ENCODE data around the gene SUSD1.

SUSD1 gene

GRCh38 chr9:112142420-112142819, 32.7 kb downstream of the SUSD1 start:
- ChIA-PET CTCF (interaction anchor here (0.6 to 0.7 kb wide), 2 partner anchors 46 to 207 kb away, joined by 3 read pairs; no protein-coding TSS in a partner anchor), POLR2A (no interaction called here)

GRCh38 chr9:112140936-112141335, 34.2 kb downstream of the SUSD1 start:
- POLR2A ChIA-PET: no interaction called here
- CTCF ChIA-PET: no interaction called here

More at GRCh38 chr9:112142420-112142819, 32.7 kb downstream of the SUSD1 start:
- Histone ChIP-seq H3K27ac (ENCODE audit: extremely low read depth, low read depth, low read length) (no peak overlapping the region), H3K4me1 (ENCODE audit: control insufficient read depth, insufficient read depth, low read length) (no peaks in the 10 kb centered on the region), H3K4me3 (ENCODE audit: low read depth, low read length) (no peak overlapping the region), H3K9me3 (ENCODE audit: control insufficient read depth, insufficient read depth, low read depth, low read length) (no peaks in the 10 kb centered on the region), H3K36me3 (ENCODE audit: control insufficient read depth in 2 of 2, insufficient read depth in 1 of 2, low read length in 2 of 2) (no peaks in the 10 kb centered on the region)
- no peak for TF ChIP-seq KLF8 (tag by site-specific recombination; IDR thresholded peaks at IDR 0.05)
- no peak for TF ChIP-seq ZNF629 (tag by site-specific recombination; IDR thresholded peaks at IDR 0.05)
- TF ChIP-seq KLF1 (tag by site-specific recombination; IDR thresholded peaks at IDR 0.05): no peak
- TF ChIP-seq WT1 (tag by site-specific recombination; IDR thresholded peaks at IDR 0.05): no peak
- no peak for TF ChIP-seq ZNF311 (tag by site-specific recombination; IDR thresholded peaks at IDR 0.05; ENCODE audit: borderline replicate concordance)
- no peak for TF ChIP-seq ZNF596 (tag by site-specific recombination; IDR thresholded peaks at IDR 0.05)

GRCh38 chr9:112137066-112137465, 38.0 kb downstream of the SUSD1 start:
- CTCF ChIA-PET: no interaction called here
- no peak overlapping the region for H3K4me3 ChIP-seq (ENCODE audit: low read depth, low read length)
- H3K9me3 ChIP-seq (ENCODE audit: control insufficient read depth, insufficient read depth, low read depth, low read length): no peaks in the 10 kb centered on the region
- no peaks in the 10 kb centered on the region for H3K36me3 ChIP-seq (ENCODE audit: control insufficient read depth in 2 of 2, insufficient read depth in 1 of 2, low read length in 2 of 2)
- H3K27ac ChIP-seq (ENCODE audit: extremely low read depth, low read depth, low read length): no peak overlapping the region
- POLR2A ChIA-PET: no interaction called here
- TF ChIP-seq MYNN (tag by site-specific recombination; IDR thresholded peaks at IDR 0.05; ENCODE audit: borderline replicate concordance) (no peak), ZNF404 (tag by site-specific recombination; IDR thresholded peaks at IDR 0.05) (no peak), ZNF785 (tag by site-specific recombination; IDR thresholded peaks at IDR 0.05) (no peak), AEBP2 (tag by site-specific recombination; IDR thresholded peaks at IDR 0.05; ENCODE audit: borderline replicate concordance) (no peak), GLIS2 (tag by site-specific recombination; IDR thresholded peaks at IDR 0.05) (no peak), ZNF133 (tag by site-specific recombination; IDR thresholded peaks at IDR 0.05) (no peak), ZNF214 (tag by site-specific recombination; IDR thresholded peaks at IDR 0.05; ENCODE audit: borderline replicate concordance) (no peak), ZSCAN30 (tag by site-specific recombination; IDR thresholded peaks at IDR 0.05) (no peak), ZNF629 (tag by site-specific recombination; IDR thresholded peaks at IDR 0.05) (no peak), ZNF18 (tag by site-specific recombination; IDR thresholded peaks at IDR 0.05) (no peak), HIC1 (tag by site-specific recombination; IDR thresholded peaks at IDR 0.05) (no peak), EGR2 (tag by site-specific recombination; IDR thresholded peaks at IDR 0.05; ENCODE audit: low read depth) (no peak), TRIM28 (IDR thresholded peaks at IDR 0.05; ENCODE audit: borderline replicate concordance, low read length) (no peak), ZNF544 (tag by site-specific recombination; IDR thresholded peaks at IDR 0.05) (no peak), TCF7L2 (IDR thresholded peaks at IDR 0.05; ENCODE audit: borderline replicate concordance, low read depth, low read length) (no peak), ZNF140 (tag by site-specific recombination; IDR thresholded peaks at IDR 0.05) (no peak), ZNF354C (tag by site-specific recombination; IDR thresholded peaks at IDR 0.05; ENCODE audit: borderline replicate concordance, low read depth) (no peak), ZNF169 (tag by site-specific recombination; IDR thresholded peaks at IDR 0.05) (no peak), OSR2 (tag by site-specific recombination; IDR thresholded peaks at IDR 0.05) (no peak), ZNF19 (tag by site-specific recombination; IDR thresholded peaks at IDR 0.05; ENCODE audit: low read depth) (no peak)
- H3K4me1 ChIP-seq (ENCODE audit: control insufficient read depth, insufficient read depth, low read length): no peaks in the 10 kb centered on the region

More at GRCh38 chr9:112140936-112141335, 34.2 kb downstream of the SUSD1 start:
- Histone ChIP-seq H3K36me3 (ENCODE audit: control insufficient read depth in 2 of 2, insufficient read depth in 1 of 2, low read length in 2 of 2) (no peaks in the 10 kb centered on the region), H3K4me1 (ENCODE audit: control insufficient read depth, insufficient read depth, low read length) (no peaks in the 10 kb centered on the region), H3K27ac (ENCODE audit: extremely low read depth, low read depth, low read length) (no peak overlapping the region), H3K9me3 (ENCODE audit: control insufficient read depth, insufficient read depth, low read depth, low read length) (no peaks in the 10 kb centered on the region), H3K4me3 (ENCODE audit: low read depth, low read length) (no peak overlapping the region)
- TF ChIP-seq ZNF169 (tag by site-specific recombination; IDR thresholded peaks at IDR 0.05) (no peak), ZBTB7A (tag by site-specific recombination; IDR thresholded peaks at IDR 0.05; ENCODE audit: low read depth) (no peak), ZNF660 (tag by site-specific recombination; IDR thresholded peaks at IDR 0.05) (no peak), ZNF610 (tag by site-specific recombination; IDR thresholded peaks at IDR 0.05; ENCODE audit: borderline replicate concordance) (no peak), ZNF658 (tag by site-specific recombination; IDR thresholded peaks at IDR 0.05) (no peak), ZNF221 (tag by site-specific recombination; IDR thresholded peaks at IDR 0.05; ENCODE audit: borderline replicate concordance) (no peak), ZNF311 (tag by site-specific recombination; IDR thresholded peaks at IDR 0.05; ENCODE audit: borderline replicate concordance) (no peak), PRDM1 (tag by site-specific recombination; IDR thresholded peaks at IDR 0.05) (no peak), ZNF292 (tag by site-specific recombination; IDR thresholded peaks at IDR 0.05; ENCODE audit: borderline replicate concordance, low read depth) (no peak), REPIN1 (tag by site-specific recombination; IDR thresholded peaks at IDR 0.05; ENCODE audit: low read depth) (no peak), SCRT2 (tag by site-specific recombination; IDR thresholded peaks at IDR 0.05) (no peak)

All from HEK293 (cell line).